Stimulated activated CD4-positive, alpha-beta T cell treated with anti-CD3 and anti-CD28 coated beads, Interleukin-15, amount 100 ng/mL, for 1 hour (primary cell): ENCODE measurements around the gene CCDC9B.

ENCODE experiments used
- DNase-seq, 2 donors: peaks; one replicate each; pipeline ENCODE4 v3.0.0-alpha.2; 2020; ENCODE audit warnings: low read depth in 1 of 2, low spot score in 1 of 2

The CCDC9B gene

DNA sequence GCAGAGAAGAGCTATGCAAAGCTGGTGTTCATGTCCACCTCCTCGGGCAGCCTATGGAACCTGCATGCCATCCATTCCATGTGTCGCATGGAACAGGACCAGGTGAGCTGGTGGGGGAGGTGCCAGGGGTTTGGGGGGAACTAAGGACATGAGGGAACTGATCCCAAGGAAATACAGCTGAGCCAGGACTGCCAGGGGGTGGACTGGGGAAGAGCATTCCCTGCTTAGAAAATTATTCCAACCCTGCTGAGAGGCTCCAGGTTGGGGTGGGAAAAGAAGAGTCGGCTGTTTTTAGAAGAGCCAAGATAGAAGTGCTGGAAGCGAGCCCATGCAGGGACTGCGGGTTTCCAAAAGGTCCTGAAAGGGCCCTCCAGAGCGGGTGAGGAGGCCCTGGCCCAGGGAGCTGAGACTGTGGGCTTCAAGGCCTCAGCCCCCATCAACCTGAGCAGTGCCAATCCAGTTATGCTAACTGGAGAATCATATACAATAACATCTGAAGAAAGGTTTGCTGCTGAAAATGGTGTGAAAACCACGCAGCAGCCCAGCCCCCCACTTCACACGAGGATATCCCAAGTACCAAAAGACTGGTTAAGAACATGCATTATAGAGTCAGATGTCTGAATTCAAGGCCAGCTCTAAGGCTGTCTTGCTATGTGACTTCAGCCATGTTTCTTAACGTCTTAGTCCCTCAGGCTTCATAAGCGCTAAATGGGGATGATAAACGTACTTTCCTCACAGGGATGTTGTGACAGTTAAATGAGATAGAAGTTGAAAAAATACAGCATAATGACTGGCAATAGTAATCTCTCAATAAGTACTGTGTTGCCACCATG lies 25.1 kb upstream of the CCDC9B start:
- no peak for DNase-seq

DNA sequence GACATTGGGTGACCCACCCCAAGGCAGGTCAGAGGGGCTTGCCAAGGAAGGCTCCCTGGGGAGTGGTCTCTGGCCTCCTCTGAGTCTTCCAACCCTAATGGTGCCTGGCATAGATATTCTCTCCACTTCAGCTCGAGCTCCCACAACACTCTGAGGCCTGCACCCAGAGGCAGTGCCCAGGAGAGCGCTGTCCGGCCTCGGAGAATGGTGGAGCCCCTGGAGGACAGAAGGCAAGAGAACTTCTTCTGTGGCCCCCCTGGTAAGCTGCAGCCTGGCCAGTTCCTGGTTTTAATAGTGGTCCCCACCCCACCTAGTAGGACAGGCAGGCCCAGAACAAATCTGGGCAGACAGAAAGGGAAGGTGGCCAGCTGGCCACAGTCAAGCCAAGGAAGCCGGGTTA lies 24.3 kb upstream of the CCDC9B start:
- DNase-seq: no peak

DNA sequence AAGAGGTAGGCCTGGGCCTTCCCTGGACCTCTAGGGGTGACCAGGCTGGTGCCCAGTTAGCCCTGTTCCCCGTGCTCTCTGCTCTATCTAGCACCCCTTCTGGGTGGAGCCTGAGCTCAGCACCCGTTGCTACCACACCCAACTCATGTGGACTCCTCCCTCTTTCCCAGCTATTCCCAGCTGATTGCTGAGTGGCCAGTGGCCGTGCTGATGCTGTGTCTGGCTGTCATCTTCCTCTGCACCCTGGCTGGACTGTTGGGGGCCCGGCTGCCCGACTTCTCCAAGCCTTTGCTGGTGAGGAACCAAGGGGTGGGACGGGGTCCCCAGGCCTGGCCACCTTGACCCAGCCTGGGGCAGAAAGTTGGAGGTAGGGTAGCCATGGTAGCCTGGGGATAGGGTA lies 23.5 kb upstream of the CCDC9B start:
- DNase-seq: no peak

DNA sequence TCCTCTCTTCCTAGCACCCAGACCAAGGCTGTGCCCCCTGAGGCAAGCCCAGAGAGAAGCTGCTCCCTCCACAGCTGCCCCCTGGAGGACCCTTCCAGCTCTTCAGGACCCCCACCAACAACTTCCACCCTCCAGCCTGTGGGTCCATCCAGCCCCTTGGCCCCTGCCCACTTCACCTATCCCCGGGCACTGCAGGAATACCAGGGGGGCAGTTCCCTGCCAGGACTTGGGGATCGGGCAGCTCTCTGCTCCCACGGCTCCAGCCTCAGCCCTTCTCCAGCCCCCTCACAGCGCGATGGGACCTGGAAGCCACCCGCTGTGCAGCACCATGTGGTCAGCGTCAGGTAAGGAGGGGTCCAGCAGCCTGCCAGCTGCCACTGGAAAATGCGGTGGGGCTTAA lies 22.9 kb upstream of the CCDC9B start:
- DNase-seq: no peak

DNA sequence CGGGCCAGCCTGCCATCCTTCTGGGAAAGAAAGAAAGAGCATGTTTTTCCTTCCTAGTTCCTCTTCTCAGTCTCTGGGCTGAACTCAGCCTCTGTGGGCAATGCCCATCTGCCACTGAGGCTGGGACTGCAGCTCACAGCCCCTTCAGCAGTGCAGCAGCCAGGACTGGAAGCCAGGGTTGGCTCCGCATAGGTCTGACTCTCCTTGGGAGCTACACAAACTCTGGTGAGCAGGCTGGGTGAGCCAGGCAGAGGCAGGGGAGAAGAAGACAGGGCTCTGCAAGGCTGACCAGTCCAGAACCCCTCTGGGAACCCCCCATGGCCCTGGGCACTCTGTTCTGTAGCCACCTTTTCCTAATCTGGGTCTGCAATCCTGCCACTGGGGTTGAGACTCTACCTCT lies 20.9 kb upstream of the CCDC9B start:
- DNase-seq: no peak

DNA sequence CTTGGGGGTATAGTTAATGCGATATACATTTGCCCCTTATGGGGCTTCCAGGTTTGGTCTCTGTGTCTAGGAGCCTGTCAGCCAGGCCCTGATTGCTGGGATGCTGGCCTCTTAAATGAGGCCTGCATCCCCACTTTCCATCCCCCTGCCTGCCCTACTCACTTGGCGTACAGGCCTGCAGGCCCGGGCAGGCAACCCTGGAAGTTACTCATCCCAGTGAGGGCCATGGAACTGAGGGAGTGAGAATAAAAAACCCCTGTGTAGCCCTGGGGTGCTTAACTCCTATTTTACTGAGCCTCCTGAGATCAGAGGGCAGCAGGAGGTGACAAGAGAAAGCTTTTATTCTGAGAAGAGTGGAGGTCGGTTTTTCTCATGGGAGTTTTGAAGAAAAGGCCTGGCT lies 19.3 kb upstream of the CCDC9B start:
- no peak for DNase-seq

DNA sequence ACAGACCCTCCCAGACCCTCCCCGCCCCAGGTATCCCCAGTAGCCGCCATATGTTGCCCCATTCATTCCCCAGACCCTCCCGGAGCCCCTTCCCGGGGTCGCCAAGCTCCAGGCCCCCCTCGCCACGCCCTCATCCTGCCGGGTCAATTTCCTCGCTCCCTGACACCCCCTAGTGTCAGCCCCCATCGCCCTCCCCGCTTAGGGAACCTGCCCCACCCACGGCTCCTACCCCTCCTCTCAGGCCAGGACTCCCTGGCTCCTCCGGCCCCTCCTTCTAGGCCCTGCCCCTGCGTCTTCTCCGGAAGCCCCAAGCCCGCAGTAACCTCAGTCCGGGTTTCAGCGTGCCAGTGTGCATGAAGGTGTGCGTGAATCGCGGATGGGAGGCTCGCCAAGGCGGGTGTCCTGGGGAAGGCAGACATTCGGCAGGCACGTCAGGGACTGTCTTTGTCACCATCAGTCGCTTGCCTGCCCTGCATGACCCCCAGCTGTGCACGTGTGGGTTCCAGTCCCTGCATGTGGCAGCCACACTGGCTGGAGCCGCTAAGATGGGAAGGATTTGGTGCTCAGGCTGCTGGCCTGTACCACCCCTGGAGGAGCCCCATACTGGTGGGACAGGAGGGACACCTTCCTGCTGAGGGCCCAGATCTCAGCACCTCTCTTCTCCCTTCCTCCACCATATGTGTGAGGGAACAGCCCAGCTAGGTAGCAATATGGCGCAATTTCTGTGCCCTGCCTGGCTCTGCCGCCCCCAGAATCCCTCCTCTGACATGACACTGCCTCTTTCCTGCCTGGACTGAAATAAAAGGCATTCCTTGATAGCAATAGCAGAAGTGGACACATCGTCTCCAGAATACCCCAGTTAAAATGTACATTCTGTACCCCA lies 18.0 kb upstream of the CCDC9B start:
- no peak for DNase-seq

DNA sequence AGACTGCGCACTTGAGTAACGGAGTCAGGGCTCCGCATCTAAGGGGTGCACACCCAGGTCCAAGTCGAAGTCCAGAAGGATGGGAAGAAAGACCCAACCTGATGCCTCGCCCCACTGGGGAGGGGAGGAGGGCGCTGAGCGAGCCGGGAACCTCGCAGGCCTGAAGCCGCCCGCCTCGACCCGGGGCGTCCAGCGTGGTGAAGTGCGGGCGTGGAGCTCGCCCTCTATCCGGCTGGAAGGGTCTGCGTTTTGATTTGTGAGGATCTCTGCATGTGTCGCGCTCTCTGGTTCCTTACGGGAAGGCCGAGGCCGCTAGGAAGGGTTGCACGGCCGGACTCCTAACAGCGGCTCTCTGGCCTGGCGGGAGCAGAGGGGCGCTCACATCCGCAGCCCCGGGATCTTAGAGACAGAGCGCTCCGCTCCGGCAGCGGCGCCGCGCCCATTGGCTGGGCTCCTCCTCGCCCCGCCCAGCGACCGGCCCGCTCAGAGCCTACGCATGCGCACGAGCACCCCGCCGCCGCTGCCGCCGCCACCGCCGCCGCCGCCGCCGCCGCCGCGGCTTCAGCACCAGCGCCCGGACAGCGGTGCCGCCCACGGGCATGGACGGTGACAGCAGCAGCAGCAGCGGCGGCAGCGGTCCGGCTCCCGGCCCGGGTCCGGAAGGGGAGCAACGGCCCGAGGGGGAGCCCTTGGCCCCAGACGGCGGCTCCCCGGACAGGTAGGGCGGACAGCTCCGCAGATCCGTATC lies 17.2 kb upstream of the CCDC9B start, which contains the start of gene DISP2:
Gene DISP2 (plus strand): TSS at position 497 of the 748 bp plus-strand sequence. CDS start 103 bp downstream, at position 600.
- peak; percentile 87 for DNase-seq

DNA sequence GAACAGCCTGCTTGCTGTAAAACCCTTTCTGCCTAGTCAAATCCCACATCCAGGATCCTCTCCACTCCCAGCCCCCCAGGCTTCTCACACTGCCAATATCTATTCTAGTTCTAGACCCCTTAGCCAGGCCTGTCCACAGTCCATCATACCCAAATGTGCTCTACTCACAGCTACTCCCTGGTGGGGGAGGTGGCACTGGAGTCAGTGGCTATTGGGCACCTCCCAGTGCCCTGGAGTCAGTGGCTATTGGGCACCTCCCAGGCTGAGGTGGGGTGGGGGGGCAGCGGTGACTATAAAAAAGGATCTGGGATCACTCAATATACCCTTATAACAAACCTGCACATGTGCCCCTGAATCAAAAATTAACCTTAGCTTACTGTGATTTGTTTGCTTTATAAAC lies 16.5 kb upstream of the CCDC9B start:
- no peak for DNase-seq

DNA sequence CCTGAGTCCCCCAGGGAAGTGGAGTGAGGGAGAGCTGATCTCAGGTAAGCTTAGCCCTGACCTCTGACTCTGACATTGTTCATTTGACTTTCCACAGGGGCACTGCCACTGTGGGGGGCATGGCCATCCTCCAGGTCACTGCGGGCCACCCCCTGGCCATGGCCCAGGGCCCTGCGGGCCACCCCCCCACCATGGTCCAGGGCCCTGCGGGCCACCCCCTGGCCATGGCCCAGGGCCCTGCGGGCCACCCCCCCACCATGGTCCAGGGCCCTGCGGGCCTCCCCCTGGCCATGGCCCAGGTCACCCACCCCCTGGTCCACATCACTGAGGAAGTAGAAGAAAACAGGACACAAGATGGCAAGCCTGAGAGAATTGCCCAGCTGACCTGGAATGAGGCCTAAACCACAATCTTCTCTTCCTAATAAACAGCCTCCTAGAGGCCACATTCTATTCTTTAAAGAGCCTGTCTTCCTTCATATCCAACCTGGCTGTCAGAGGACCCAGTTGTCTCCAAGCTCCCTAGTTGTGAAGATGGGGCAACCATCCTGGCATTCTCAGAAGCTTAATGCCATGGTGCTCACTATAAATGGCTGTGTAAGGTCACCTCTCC lies 15.3 kb upstream of the CCDC9B start:
- DNase-seq: no peak

DNA sequence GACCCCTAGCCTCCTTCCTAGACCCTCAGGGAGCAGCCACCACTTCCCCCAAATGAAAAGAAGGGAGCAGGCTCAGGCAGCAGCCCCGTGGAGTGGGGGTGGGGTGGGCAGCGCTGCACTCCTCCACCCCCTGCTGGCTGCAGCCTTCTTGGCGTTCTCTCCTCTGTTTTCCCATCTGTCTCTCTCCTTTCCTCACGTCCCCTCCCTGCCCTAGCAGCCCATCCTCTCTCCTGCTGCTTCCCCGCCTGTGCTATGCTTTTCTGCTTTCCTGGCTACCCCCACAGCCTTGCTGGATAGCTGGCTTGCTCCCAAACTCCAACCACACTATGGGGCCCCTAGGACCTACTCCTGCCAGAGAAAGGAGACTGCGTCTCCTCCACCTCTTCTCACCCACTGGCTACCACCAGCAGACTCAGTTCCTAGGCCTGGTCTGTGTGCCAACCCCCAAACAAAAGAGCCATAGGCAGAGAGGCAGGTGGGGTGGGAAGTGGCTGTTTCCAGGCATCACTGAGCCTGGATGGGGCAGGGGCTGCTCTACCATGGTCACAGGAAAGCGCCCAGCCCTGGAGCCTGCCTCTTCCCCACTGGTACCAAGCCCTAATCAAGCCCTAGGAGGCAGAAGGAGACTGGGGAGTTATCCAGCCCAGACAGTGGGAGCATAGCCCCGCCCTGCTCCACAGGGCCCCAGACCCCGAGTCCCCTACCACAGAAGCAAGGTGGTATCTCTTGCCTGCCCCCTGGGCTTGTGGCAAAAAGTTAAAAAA lies 13.9 kb upstream of the CCDC9B start:
- no peak for DNase-seq

DNA sequence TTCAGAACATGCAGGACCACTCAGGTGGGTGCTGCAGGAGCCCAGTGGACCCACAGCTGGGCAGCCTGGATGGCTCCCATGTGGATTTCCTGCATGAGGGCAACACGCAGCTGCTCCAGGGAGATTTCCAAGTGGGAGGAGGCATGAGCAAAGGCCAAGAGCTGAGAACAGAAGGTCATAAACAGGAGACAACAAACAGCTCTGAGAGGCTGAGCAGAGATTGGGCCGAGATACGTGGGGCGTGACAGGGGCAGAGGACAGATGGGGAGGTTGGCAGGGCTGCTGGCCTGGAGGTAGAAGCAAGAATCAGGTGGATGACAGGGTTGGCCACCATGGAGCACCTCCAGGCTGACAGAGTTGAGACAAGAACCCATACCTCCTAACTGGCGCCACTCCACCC lies 13.0 kb upstream of the CCDC9B start:
- DNase-seq: no peak

DNA sequence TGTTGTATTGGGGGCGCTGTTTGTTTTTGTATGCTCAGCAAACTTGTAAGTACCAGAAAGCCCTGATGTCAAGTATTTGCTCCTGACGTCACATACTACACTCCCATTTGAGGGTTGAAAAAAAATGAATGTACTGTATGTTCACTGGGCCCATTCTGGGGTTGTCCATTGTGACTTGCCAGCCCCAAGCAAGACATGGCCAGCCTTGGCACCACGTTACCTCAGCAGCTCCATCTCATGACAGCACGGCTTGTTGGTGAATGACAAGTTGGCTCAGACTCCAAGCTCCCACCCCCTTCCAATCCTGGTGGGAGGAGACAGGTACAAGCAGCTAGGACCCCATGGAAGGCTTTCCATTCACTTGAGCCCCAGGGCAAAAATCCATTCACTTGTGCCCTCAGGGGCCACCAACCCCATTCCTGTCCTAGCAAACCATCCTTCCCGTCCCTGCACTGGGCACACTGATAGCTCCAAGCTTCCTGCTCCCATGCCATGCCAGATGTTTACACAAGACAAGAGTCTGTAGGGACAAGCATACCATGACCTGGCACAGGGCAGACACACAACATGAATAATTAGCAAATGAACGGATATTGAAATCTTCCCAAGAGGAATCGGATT lies 11.7 kb upstream of the CCDC9B start:
- no peak for DNase-seq

DNA sequence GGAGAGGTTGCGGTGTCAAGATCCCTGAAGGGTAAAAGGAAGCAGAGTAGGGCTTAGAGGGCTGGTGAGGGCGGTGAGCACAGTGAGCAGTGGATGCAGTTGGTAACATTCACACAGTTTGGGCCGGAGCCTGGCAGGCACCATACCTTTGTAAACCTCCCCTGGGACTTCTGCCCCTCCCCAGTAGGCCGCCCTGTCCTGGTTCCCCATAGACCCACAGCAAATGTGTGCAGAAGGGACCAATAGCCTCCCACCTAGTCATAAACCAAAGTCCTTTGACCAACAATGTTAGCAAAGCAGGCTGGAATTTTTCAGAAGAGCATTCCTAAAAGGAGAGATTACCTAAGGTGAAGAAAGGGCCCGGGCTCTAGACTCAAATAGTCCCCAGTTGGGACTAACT lies 8.4 kb upstream of the CCDC9B start:
- no peak for DNase-seq

DNA sequence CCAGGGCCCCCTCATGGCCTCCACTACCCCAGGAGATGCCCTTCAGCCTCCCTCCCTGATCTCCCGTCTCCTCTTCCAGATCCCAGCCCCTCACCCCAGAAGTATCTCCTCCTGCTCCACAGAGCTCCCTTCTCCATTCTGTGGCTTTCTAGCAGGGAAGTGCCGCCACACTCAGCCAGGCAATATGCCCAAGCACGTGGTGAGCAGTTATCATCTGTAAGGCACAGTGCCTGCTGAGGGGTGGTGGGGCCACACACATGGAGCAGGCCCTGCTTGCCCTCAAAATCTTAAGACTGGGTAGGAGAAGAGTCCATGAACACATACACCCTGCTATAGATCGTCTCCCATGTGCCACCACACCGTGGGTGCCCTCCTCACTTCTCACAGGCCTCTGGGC lies 7.7 kb upstream of the CCDC9B start:
- no peak for DNase-seq

DNA sequence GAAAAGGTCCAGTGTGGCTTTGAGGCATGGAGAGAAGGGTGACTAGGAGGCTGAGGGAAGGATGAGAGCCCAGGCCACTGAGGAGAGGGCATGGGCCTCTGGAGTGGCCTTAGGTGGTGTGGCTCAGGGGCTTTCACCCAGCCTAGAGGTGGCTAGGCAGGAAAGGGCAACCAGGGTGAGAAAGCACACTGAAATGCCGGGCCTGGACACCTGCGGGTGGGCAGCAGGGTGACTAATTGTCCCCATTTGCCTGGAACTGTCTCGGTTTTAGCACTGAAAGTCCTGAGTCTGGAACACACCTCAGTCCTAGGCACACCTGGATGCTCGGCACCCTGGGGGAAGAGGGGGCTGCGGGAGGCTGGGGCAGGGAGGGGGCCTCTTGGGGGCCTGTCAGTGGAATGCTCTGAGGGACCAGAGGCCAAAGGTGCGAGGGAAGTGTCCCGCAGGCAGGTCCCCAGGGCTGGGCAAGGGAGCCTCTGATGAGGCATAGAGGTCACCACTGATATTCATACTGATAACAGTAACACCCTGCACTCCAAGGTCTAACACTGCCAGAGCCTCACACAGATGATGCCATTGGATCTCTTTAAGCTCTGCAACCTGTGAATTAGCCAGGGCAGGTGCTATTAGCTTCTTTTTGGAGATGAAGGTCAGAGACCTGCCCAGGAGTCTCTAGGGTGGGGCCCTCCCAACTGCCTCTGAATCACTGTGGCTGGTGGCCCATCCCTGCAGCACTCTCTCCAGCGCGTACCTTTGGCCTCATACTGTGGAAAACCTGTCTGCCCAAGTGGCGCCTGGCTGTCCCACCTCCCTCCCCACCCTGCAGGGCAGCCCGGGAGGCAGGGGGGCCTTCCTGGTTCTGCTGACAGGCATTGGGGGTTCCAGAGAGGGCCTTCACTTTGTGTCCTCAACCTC lies 7.1 kb upstream of the CCDC9B start:
- no peak for DNase-seq

DNA sequence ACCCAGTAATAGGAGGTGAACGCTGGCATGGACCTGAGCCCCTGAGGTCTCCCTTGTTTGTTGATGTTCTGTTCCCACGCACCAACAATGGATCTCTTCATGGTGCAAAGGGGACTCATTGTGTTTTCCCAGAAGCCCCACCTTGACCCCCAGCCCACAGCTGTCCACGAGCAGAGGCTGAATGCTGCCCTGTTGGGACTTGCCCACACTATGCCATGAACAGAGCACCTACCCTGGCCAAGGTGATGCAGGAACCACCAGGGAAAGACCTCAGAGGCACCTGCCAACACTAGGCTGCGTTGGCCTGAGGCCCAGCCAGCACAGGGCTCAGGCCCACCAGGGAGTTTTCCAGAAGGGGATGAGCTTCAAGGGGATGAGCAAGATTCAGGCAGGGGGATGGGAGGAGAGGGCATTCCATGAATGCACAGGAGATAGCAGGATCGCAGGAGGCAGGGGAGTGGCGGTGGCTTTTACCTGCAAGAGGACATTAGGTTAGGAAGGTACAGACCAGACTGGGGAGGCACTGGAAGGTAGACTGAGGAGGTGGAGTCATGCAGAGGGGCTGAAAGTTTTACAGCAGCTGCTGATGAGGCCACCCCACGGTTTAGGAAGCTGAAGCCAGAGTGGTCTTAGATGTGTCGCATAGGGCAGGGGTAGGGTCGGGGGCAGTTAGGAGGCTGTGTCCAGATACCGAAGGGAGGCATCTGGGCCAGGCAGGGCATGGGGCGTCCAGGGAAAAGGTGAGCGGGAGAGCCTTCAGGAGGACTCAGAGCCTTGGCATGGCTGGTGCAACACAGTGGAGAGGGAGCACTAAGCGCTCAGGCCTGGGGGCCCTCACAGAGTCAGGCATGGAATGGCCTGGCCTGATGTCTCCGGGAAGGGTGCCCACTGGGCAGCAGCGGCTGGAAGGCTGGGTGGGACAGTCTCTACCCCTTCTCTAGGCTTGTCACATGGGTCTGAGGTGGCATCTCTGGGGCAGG lies 6.1 kb upstream of the CCDC9B start:
- no peak for DNase-seq
